Naive thymus-derived CD4-positive, alpha-beta T cell (primary cell): ENCODE measurements around the gene CCDC127. TPM values are rescaled to one million over a fixed set of nuclear protein-coding genes. Genes with fewer than 3 reads are reported as not detected.

Source experiments
- ATAC-seq: fragments of 150-1000 bp; cut with Tn5 transposase; 2 replicates; pipeline ENCODE4 v1.10.0; 2021; ENCODE audit warnings: mild to moderate bottlenecking, moderate library complexity
- CTCF ChIA-PET: fragments of 350-600 bp; sonication (Branson Sonifier 250); formaldehyde crosslinking; loops from one replicate; lab custom pipeline; 2021; ENCODE audit warnings: antibody characterized with exemption; lab: Charles Lee
- POLR2A ChIA-PET: fragments of 350-600 bp; sonication (Branson Sonifier 250); formaldehyde crosslinking; loops from one replicate; lab custom pipeline; 2021; ENCODE audit warnings: antibody characterized with exemption, inconsistent platforms; lab: Charles Lee
- DNase-seq, 9 donors: peaks; one replicate each; pipeline versions ENCODE4 v3.0.0 to v3.0.0-alpha.2; 2020 to 2022; ENCODE audit warnings: mixed read lengths in 1 of 9
- H3K27ac ChIP-seq: one replicate; pipeline ENCODE4 v1.7.0; 2013; ENCODE audit warnings: mild to moderate bottlenecking, low read depth, low read length, moderate library complexity
- H3K27me3 ChIP-seq, 2 donors: one replicate each; pipeline ENCODE4 v1.7.0; 2013; ENCODE audit warnings: low read length in 2 of 2, mild to moderate bottlenecking in 2 of 2, moderate library complexity in 2 of 2; ENCODE audit not compliant: control insufficient read depth in 2 of 2, insufficient read depth in 2 of 2
- H3K36me3 ChIP-seq, 3 experiments: 1 replicate in 2 of 3; 2 replicates in 1 of 3; pipeline ENCODE4 v1.7.0; 2013; ENCODE audit warnings: low read length in 3 of 3, mild to moderate bottlenecking in 3 of 3, moderate library complexity in 1 of 3; ENCODE audit not compliant: insufficient read depth in 3 of 3, control insufficient read depth in 2 of 3
- H3K4me1 ChIP-seq, 2 donors: one replicate each; pipeline ENCODE4 v1.7.0; 2013; ENCODE audit warnings: low read length in 2 of 2, mild to moderate bottlenecking in 2 of 2, moderate library complexity in 1 of 2; ENCODE audit not compliant: control insufficient read depth in 2 of 2, insufficient read depth in 2 of 2
- H3K4me3 ChIP-seq: 2 replicates; pipeline ENCODE4 v1.7.0; 2013; ENCODE audit warnings: mild to moderate bottlenecking, low read length
- H3K9me3 ChIP-seq, 3 experiments: 1 replicate in 2 of 3; 2 replicates in 1 of 3; pipeline ENCODE4 v1.7.0; 2013; ENCODE audit warnings: low read length in 3 of 3; ENCODE audit not compliant: control insufficient read depth in 2 of 3
- H3K27ac Mint-ChIP-seq, 9 donors: one replicate each; pipeline ENCODE4 v1.8.0; 2020 to 2022; ENCODE audit warnings: mixed read lengths in 9 of 9, mild to moderate bottlenecking in 8 of 9, moderate library complexity in 5 of 9, inconsistent platforms in 2 of 9
- H3K27me3 Mint-ChIP-seq, 5 donors: one replicate each; pipeline ENCODE4 v1.8.0; 2021 to 2022; ENCODE audit warnings: mixed read lengths in 5 of 5, mild to moderate bottlenecking in 1 of 5
- H3K36me3 Mint-ChIP-seq, 5 donors: one replicate each; pipeline ENCODE4 v1.8.0; 2020 to 2022; ENCODE audit warnings: mixed read lengths in 5 of 5, mild to moderate bottlenecking in 3 of 5, inconsistent platforms in 1 of 5
- H3K4me1 Mint-ChIP-seq, 7 donors: one replicate each; pipeline ENCODE4 v1.8.0; 2020 to 2022; ENCODE audit warnings: mixed read lengths in 7 of 7, mild to moderate bottlenecking in 3 of 7, inconsistent platforms in 1 of 7
- H3K4me3 Mint-ChIP-seq, 10 donors: one replicate each; pipeline ENCODE4 v1.8.0; 2020 to 2022; ENCODE audit warnings: mild to moderate bottlenecking in 10 of 10, mixed read lengths in 10 of 10, moderate library complexity in 6 of 10, inconsistent platforms in 2 of 10
- H3K9me3 Mint-ChIP-seq, 11 donors: one replicate each; pipeline ENCODE4 v1.8.0; 2020 to 2022; ENCODE audit warnings: mixed read lengths in 11 of 11, mild to moderate bottlenecking in 4 of 11, inconsistent platforms in 1 of 11, moderate library complexity in 1 of 11
- intact Hi-C, 2 donors: fragments of 100-400 bp; cut with micrococcal nuclease; formaldehyde crosslinking; loops; one replicate each; pipeline ENCODE4 v1.15.1; 2023
- polyA plus RNA-seq, 2 donors: library from polyadenylated mRNA; unstranded; fragments of 300-500 nt; fragmentation: Illumina TruSeq; gene quantifications; one replicate each; pipeline ENCODE4 v1.2.3, GENCODE V29; 2021
- total RNA-seq, 6 experiments: library from RNA in 5 of 6; stranded (reverse) in 5 of 6; gene quantifications; 1 replicate in 5 of 6; 2 replicates in 1 of 6; pipeline ENCODE4 v1.2.3 and lab custom pipeline; 2021 to 2026

The CCDC127 gene
- total and polyA plus RNA-seq, 7 experiments from 2014 or later, result 2.9 to 9.7 (median 5.6) TPM

- peaks cover 5 to 12% (median 11%) of the 10 kb centered on the region in 7 donors for H3K4me1 Mint-ChIP-seq
- Histone ChIP-seq H3K4me1 (peaks cover 0 to 6% of the 10 kb centered on the region in 2 donors), H3K9me3 (no peaks in the 10 kb centered on the region), H3K27ac (no peak overlapping the region), H3K27me3 (no peaks in the 10 kb centered on the region), H3K4me3 (no peak overlapping the region), H3K36me3 (no peaks in the 10 kb centered on the region)
- H3K27me3 Mint-ChIP-seq, result peaks cover 0 to 5% (median 5%) of the 10 kb centered on the region in 5 donors
- ChIA-PET POLR2A (interaction anchor here (1.1 kb wide), 1 partner anchor 237 kb away, joined by 5 read pairs; no protein-coding TSS in a partner anchor), CTCF (interaction anchor here (0.6 to 1.1 kb wide), 10 partner anchors 10 to 283 kb away, joined by 3 to 11 read pairs (median 4); partner anchors contain the start of genes CCDC127 and SDHA)
- DNase-seq (peak; percentile 71 to 87 (median 86)), ATAC-seq (peak; percentile 97)
- peaks cover 0 to 2% (median 0%) of the 10 kb centered on the region in 11 donors for H3K9me3 Mint-ChIP-seq
- intact Hi-C loops, result loop anchor here (1.0 kb wide), 3 partner anchors 30 to 243 kb away; partner anchors contain the start of genes CCDC127 (in 2 of the 2) and SDHA (in 2 of the 2)
- H3K36me3 Mint-ChIP-seq, result no peaks in the 10 kb centered on the region
- H3K4me3 Mint-ChIP-seq, result peak overlapping the region; percentile 20 to 70 (median 49)
- H3K27ac Mint-ChIP-seq, result peak overlapping the region in 3 of 9 donors; percentile 33 to 85 (median 52)
These were observed 29.2 kb downstream of the CCDC127 start for GRCh38 chr5:188488-189481.

GRCh38 chr5:187617-188451 is 30.1 kb downstream of the CCDC127 start:
- H3K36me3 ChIP-seq, result no peaks in the 10 kb centered on the region
- DNase-seq, result no peak
- no peaks in the 10 kb centered on the region for H3K9me3 ChIP-seq
- intact Hi-C loops, result loop anchor here (1.0 kb wide), 3 partner anchors 30 to 243 kb away; partner anchors contain the start of genes CCDC127 (in 2 of the 2) and SDHA (in 2 of the 2)
- no peak overlapping the region for H3K4me3 ChIP-seq
- Mint-ChIP-seq H3K27ac (peak overlapping the region in 1 of 9 donors; percentile 33), H3K4me3 (peak overlapping the region in 3 of 10 donors; percentile 49 to 70 (median 49)), H3K36me3 (no peaks in the 10 kb centered on the region), H3K27me3 (peaks cover 0 to 5% (median 5%) of the 10 kb centered on the region in 5 donors), H3K9me3 (peaks cover 0 to 2% (median 0%) of the 10 kb centered on the region in 11 donors), H3K4me1 (peaks cover 5 to 12% (median 11%) of the 10 kb centered on the region in 7 donors)
- CTCF ChIA-PET, result interaction anchor here (0.6 to 1.1 kb wide), 9 partner anchors 11 to 284 kb away, joined by 3 to 11 read pairs (median 4); partner anchors contain the start of genes CCDC127 and SDHA
- ATAC-seq, result no peak
- H3K4me1 ChIP-seq, result peaks cover 0 to 6% of the 10 kb centered on the region in 2 donors
- no peaks in the 10 kb centered on the region for H3K27me3 ChIP-seq
- no peak overlapping the region for H3K27ac ChIP-seq
- POLR2A ChIA-PET, result no interaction called here

- no peak for DNase-seq
- POLR2A ChIA-PET, result no interaction called here
- H3K27me3 ChIP-seq, result no peaks in the 10 kb centered on the region
- no peaks in the 10 kb centered on the region for H3K36me3 ChIP-seq
- CTCF ChIA-PET, result no interaction called here
- H3K9me3 ChIP-seq, result no peaks in the 10 kb centered on the region
- peaks cover 5 to 12% (median 11%) of the 10 kb centered on the region in 7 donors for H3K4me1 Mint-ChIP-seq
- peaks cover 0 to 2% (median 0%) of the 10 kb centered on the region in 11 donors for H3K9me3 Mint-ChIP-seq
- intact Hi-C loops, result no loop called here
- H3K27ac Mint-ChIP-seq, result no peak overlapping the region
- H3K36me3 Mint-ChIP-seq, result no peaks in the 10 kb centered on the region
- H3K27ac ChIP-seq, result no peak overlapping the region
- no peak overlapping the region for H3K4me3 ChIP-seq
- peaks cover 0 to 6% of the 10 kb centered on the region in 2 donors for H3K4me1 ChIP-seq
- no peak overlapping the region for H3K4me3 Mint-ChIP-seq
- ATAC-seq, result no peak
- H3K27me3 Mint-ChIP-seq, result peaks cover 0 to 9% (median 5%) of the 10 kb centered on the region in 5 donors
These were observed 30.9 kb downstream of the CCDC127 start for GRCh38 chr5:187042-187431.

GRCh38 chr5:186091-187041 is 31.6 kb downstream of the CCDC127 start:
- Histone ChIP-seq H3K4me1 (peaks cover 0 to 6% of the 10 kb centered on the region in 2 donors), H3K27me3 (no peaks in the 10 kb centered on the region), H3K36me3 (no peaks in the 10 kb centered on the region), H3K4me3 (no peak overlapping the region), H3K9me3 (no peaks in the 10 kb centered on the region), H3K27ac (no peak overlapping the region)
- ATAC-seq (no peak), DNase-seq (no peak)
- H3K27me3 Mint-ChIP-seq, result peaks cover 0 to 9% (median 5%) of the 10 kb centered on the region in 5 donors
- peaks cover 5 to 12% (median 11%) of the 10 kb centered on the region in 7 donors for H3K4me1 Mint-ChIP-seq
- intact Hi-C loops, result no loop called here
- peaks cover 0 to 2% (median 0%) of the 10 kb centered on the region in 11 donors for H3K9me3 Mint-ChIP-seq
- H3K27ac Mint-ChIP-seq, result no peak overlapping the region
- ChIA-PET POLR2A (interaction anchor here (0.6 kb wide), 1 partner anchor 1141 kb away, joined by 4 read pairs; no protein-coding TSS in a partner anchor), CTCF (no interaction called here)
- H3K4me3 Mint-ChIP-seq, result no peak overlapping the region
- H3K36me3 Mint-ChIP-seq, result no peaks in the 10 kb centered on the region

DNA sequence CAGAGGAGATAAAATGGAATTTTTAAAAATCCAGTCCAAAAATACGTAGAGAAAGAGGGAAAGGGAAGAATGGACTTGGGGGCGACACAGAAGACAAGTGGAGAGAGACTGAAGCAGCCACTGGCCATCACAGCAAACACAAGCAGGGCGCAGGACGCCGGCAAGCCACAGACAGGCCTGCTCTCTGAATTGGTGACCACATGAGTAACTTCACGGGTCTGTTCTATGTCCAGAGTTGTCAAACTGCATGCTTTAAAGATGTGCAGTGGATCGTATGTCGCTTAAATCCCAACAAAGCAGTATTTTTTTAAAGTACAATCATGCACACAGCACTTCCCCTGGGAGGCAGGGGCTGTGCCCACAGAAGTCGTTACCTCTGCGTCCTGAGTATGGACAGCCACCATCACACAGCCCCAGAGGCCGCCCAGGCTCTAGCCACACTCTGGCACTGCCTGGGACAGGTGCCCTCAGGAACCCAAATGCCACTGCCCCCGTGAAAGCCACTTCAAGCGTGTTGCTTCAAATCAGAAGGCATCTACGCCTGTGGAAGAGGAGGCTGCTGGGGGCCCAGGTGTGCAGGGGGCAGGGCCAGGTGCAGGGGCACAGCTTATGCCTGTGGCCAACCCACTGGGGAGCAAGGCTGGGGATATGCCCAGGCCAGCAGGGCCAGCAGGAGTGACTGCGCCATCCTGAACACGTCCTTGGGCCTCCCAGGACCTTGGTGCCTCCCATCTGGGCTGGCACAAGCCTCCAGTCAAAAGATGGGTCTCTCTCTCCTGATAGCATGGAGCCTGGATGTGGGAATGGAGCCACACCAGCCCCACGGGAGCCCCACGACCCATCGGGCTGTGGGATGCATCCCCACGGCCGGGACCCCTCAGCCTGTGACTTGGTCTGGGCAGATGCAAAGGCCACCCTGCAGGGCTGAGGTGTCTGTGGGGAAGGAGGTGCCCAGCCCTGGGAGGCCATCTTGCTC is 32.6 kb downstream of the CCDC127 start:
- H3K36me3 ChIP-seq, result no peaks in the 10 kb centered on the region
- DNase-seq (no peak), ATAC-seq (no peak)
- H3K4me3 Mint-ChIP-seq, result no peak overlapping the region
- peaks cover 0 to 2% (median 0%) of the 10 kb centered on the region in 11 donors for H3K9me3 Mint-ChIP-seq
- H3K4me1 Mint-ChIP-seq, result peaks cover 5 to 11% (median 8%) of the 10 kb centered on the region in 7 donors
- H3K27me3 Mint-ChIP-seq, result peaks cover 0 to 13% (median 3%) of the 10 kb centered on the region in 5 donors
- H3K9me3 ChIP-seq, result no peaks in the 10 kb centered on the region
- no peak overlapping the region for H3K4me3 ChIP-seq
- no peak overlapping the region for H3K27ac ChIP-seq
- ChIA-PET POLR2A (no interaction called here), CTCF (no interaction called here)
- no peaks in the 10 kb centered on the region for H3K36me3 Mint-ChIP-seq
- no peaks in the 10 kb centered on the region for H3K27me3 ChIP-seq
- H3K4me1 ChIP-seq, result peaks cover 0 to 6% of the 10 kb centered on the region in 2 donors
- intact Hi-C loops, result no loop called here
- peak overlapping the region in 1 of 9 donors; percentile 19 for H3K27ac Mint-ChIP-seq
